ENCODE measurements around the gene PARP1.

- TF ChIP-seq CTCF (conservative IDR thresholded peaks at IDR 0.05) (no peak), EZH2 (IDR thresholded peaks at IDR 0.05; ENCODE audit: low read depth) (no peak)
These were observed 3.0 kb downstream of the PARP1 start for GRCh38 chr1:226404904-226405222.

Data from PC-9 (cell line).